Tibial nerve (tissue), 4 donors: Measurements from ENCODE around the gene GRIN3B.

Experiments used
- EP300 ChIP-seq, 2 donors: sonication (generic); formaldehyde crosslinking; IDR thresholded peaks; one replicate each; pipeline ENCODE4 v1.6.1; 2017; ENCODE audit warnings: antibody characterized with exemption in 2 of 2, mild to moderate bottlenecking in 1 of 2
- POLR2A ChIP-seq, 2 donors: fragments of 450-650 bp; IDR thresholded peaks; one replicate each; pipeline ENCODE4 v1.6.1; 2017; ENCODE audit warnings: antibody characterized with exemption in 2 of 2, mild to moderate bottlenecking in 2 of 2, moderate library complexity in 2 of 2
- TF ChIP-seq, protein P1 (sequence below), 5 experiments: fragments of 200-600 bp in 3 of 5; fragments of 450-650 bp in 2 of 5; sonication (generic) in 3 of 5; IDR thresholded peaks; one replicate each; pipeline ENCODE4 v1.5.1; 2016 to 2019; ENCODE audit warnings: antibody characterized with exemption in 5 of 5, mild to moderate bottlenecking in 3 of 5, moderate library complexity in 2 of 5

DNA sequence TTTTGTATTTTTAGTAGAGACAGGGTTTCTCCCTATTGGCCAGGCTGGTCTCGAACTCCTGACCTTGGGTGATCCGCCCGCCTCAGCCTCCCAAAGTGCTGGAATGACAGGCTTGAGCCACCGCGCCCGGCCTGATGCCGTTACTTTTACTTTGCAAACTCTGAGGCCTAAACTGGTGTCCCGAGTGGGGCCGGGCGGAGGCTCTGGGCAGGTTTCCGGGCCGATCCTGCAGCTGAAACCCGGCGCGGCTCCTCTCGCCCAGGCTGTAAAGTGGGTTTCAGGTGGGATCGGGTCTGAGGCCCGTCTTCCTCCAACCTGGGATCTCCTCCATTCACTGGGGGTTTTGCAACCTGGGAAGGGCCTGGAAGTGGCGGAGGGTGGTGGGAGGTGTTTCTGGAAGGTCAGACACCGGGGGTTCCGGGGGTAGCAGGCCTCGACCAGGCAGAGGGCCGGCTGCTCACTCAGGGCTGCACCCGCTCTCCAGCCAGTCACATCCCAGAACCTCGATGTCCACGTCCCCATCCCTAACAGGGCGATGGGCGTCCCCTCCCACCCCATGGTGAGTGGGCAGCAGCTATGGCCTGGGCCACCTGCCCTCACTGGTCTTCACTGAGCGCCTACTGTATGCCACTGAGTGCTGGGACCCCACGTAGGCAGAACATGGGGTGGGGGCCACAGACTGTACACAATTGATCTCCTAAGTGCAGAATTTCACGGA, 37.4 kb upstream of the GRIN3B start:
- TF ChIP-seq, protein P1, sequence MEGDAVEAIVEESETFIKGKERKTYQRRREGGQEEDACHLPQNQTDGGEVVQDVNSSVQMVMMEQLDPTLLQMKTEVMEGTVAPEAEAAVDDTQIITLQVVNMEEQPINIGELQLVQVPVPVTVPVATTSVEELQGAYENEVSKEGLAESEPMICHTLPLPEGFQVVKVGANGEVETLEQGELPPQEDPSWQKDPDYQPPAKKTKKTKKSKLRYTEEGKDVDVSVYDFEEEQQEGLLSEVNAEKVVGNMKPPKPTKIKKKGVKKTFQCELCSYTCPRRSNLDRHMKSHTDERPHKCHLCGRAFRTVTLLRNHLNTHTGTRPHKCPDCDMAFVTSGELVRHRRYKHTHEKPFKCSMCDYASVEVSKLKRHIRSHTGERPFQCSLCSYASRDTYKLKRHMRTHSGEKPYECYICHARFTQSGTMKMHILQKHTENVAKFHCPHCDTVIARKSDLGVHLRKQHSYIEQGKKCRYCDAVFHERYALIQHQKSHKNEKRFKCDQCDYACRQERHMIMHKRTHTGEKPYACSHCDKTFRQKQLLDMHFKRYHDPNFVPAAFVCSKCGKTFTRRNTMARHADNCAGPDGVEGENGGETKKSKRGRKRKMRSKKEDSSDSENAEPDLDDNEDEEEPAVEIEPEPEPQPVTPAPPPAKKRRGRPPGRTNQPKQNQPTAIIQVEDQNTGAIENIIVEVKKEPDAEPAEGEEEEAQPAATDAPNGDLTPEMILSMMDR (IDR thresholded peaks at IDR 0.05): no peak
- TF ChIP-seq POLR2A (IDR thresholded peaks at IDR 0.05) (no peak), EP300 (IDR thresholded peaks at IDR 0.05) (no peak)
